Astrocyte (in vitro differentiated cells and primary cell): ENCODE results near the gene JAZF1.

Experiments
- CTCF ChIP-seq: IDR thresholded peaks from 2 replicates; pipeline ENCODE4 v1.5.1; 2011; ENCODE audit warnings: low read depth, mild to moderate bottlenecking, inconsistent platforms, low read length, moderate library complexity; ENCODE audit not compliant: insufficient read depth
- EZH2 ChIP-seq: IDR thresholded peaks from 2 replicates; pipeline ENCODE4 v1.6.1; 2012; ENCODE audit warnings: mild to moderate bottlenecking, low read length, inconsistent platforms; ENCODE audit not compliant: insufficient read depth

DNA sequence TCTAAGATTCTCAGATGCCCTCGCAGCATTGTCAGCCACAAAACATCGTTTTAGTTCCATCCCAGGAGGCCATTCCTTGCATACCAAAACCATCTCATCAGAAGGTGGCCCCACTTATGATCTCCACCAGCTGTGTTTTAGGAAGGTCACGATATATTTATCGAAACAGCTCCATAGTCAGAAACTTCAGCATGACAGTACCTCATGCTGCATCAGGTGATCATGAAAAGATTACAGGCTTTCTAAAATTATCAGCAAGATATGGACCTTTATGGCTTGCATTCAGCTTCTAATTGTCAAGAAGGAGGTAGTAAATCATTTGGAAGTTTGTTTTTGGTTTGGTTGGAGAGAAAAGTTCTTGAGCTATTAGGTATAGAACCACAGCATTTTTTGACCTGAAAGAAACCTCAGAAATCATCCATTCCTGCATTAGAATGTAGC, 20.0 kb downstream of the JAZF1 start:
- TF ChIP-seq CTCF, result no peak
- no peak for TF ChIP-seq EZH2
